ENCODE data around the gene BARHL1. TPM values are rescaled to one million over a fixed set of nuclear protein-coding genes. Genes with fewer than 3 reads are reported as not detected.
A peak's percentile ranks its signal among the peaks of the same experiment; 100 is the strongest.

Gene BARHL1
- total RNA-seq, 1 experiment from 2014 or later: not detected

DNA sequence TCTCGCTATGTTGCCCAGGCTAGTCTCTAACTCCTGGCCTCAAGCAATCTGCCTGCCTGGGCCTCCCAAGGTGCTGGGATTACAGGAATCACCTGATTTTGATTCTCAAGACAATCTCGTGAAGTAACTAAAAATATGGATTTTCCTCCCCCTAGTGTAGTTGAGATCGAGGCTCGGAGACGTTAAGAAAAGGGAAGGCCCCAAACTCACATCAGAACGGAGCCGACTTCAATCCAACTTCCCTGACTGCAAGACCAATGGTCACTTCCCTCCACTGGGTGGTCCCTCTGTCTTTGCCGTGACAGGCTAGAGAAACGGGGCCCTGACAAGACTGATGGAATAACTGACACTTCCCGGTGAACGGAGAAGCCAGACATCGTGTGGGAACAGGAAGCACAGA lies 28.3 kb downstream of the BARHL1 start:
- WGBS (ENCODE audit: extremely low coverage, insufficient read length, low lambda C conversion rate): no CpG with 5 or more reads among the region's 12 CpGs
- no peaks in the 10 kb centered on the region for H3K27me3 ChIP-seq (ENCODE audit: insufficient read depth, low read length)
- H3K27ac ChIP-seq (ENCODE audit: insufficient read length, low read depth, low read length): no peak overlapping the region
- no peak overlapping the region for H2BK5ac ChIP-seq (ENCODE audit: insufficient read length, low read length)
- no peak overlapping the region for H3K56ac ChIP-seq (ENCODE audit: insufficient read length, low read depth, low read length)
- H2AK5ac ChIP-seq (ENCODE audit: insufficient read length, low read length): no peak overlapping the region
- no peaks in the 10 kb centered on the region for H3K4me1 ChIP-seq (ENCODE audit: insufficient read depth, low read length)
- no peak overlapping the region for H2BK20ac ChIP-seq (ENCODE audit: low read depth, low read length, poor library complexity, severe bottlenecking)
- no peak overlapping the region for H3T11ph ChIP-seq (ENCODE audit: low read length)
- no peaks in the 10 kb centered on the region for H3K79me1 ChIP-seq (ENCODE audit: insufficient read depth, low read depth, low read length, poor library complexity, severe bottlenecking)
- TF ChIP-seq, protein P1, sequence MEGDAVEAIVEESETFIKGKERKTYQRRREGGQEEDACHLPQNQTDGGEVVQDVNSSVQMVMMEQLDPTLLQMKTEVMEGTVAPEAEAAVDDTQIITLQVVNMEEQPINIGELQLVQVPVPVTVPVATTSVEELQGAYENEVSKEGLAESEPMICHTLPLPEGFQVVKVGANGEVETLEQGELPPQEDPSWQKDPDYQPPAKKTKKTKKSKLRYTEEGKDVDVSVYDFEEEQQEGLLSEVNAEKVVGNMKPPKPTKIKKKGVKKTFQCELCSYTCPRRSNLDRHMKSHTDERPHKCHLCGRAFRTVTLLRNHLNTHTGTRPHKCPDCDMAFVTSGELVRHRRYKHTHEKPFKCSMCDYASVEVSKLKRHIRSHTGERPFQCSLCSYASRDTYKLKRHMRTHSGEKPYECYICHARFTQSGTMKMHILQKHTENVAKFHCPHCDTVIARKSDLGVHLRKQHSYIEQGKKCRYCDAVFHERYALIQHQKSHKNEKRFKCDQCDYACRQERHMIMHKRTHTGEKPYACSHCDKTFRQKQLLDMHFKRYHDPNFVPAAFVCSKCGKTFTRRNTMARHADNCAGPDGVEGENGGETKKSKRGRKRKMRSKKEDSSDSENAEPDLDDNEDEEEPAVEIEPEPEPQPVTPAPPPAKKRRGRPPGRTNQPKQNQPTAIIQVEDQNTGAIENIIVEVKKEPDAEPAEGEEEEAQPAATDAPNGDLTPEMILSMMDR (conservative IDR thresholded peaks at IDR 0.05): no peak
- no peak overlapping the region for H3K4me3 Mint-ChIP-seq
- H3K18ac ChIP-seq (ENCODE audit: insufficient read length, low read depth, low read length): no peak overlapping the region
- no peaks in the 10 kb centered on the region for H3K9me3 Mint-ChIP-seq
- no peak overlapping the region for H2BK12ac ChIP-seq (ENCODE audit: insufficient read length, low read depth, low read length)
- no peak overlapping the region for H3K23ac ChIP-seq (ENCODE audit: insufficient read length, low read depth, low read length)
- H2BK120ac ChIP-seq (ENCODE audit: low read depth, low read length, poor library complexity, severe bottlenecking): no peak overlapping the region
- H4K5ac ChIP-seq (ENCODE audit: insufficient read length, low read depth, low read length): no peak overlapping the region
- H3K4me2 ChIP-seq (ENCODE audit: insufficient read depth, insufficient read length, low read length): no peak overlapping the region
- H4K20me1 ChIP-seq (ENCODE audit: control insufficient read depth, insufficient read depth, insufficient read length): no peaks in the 10 kb centered on the region
- H3K27ac Mint-ChIP-seq: peak overlapping the region in 2 of 3 experiments; percentile 73 to 90; a peak in 3 of 7 replicates
- H3K14ac ChIP-seq (ENCODE audit: insufficient read depth, low read length): no peak overlapping the region
- H3K36me3 Mint-ChIP-seq (ENCODE audit: insufficient read depth in 1 of 3, low read depth in 3 of 3): peaks cover 26 to 80% (median 54%) of the 10 kb centered on the region in 3 experiments
- no peak overlapping the region for H4K8ac ChIP-seq (replicated peaks; ENCODE audit: insufficient read length, low read depth, low read length)
- H4K91ac ChIP-seq (ENCODE audit: insufficient read length, low read depth, low read length): no peak overlapping the region
- no peaks in the 10 kb centered on the region; the same call in 1 of the 2 replicates for H3K27me3 Mint-ChIP-seq (ENCODE audit: low read depth)
- no peaks in the 10 kb centered on the region for H3K79me2 ChIP-seq (ENCODE audit: insufficient read depth, low read length)
- H2AFZ ChIP-seq (ENCODE audit: low read length): no peak overlapping the region
- DNase-seq: no peak
- no peaks in the 10 kb centered on the region for H3K9me3 ChIP-seq (ENCODE audit: control insufficient read depth, low read depth, low read length)
- peaks cover 22 to 29% of the 10 kb centered on the region in 2 experiments for H3K4me1 Mint-ChIP-seq
- no peaks in the 10 kb centered on the region for H3K23me2 ChIP-seq (ENCODE audit: insufficient read length, low read depth, low read length, poor library complexity, severe bottlenecking)
- H3K4ac ChIP-seq (ENCODE audit: low read depth, low read length): no peak overlapping the region
- H2BK15ac ChIP-seq (ENCODE audit: low read depth, low read length): no peak overlapping the region
- no peak overlapping the region for H3K9ac ChIP-seq (ENCODE audit: extremely low read depth, insufficient read length, low read length)
